Calu3 (cell line): ENCODE measurements around the gene PRKCA. TPM values are rescaled to one million over a fixed set of nuclear protein-coding genes. Genes with fewer than 3 reads are reported as not detected.

Source experiments
- BruUV-seq: library from RNA; stranded (reverse); fragments of 400-500 nt; replicated peaks from 2 replicates; lab custom pipeline; 2021; lab: Mats Ljungman, UMichigan
- CTCF ChIA-PET: fragments of 300-600 bp; sonication (Branson Sonifier 250); formaldehyde crosslinking; loops from one replicate; lab custom pipeline; 2022; ENCODE audit warnings: antibody characterized with exemption; lab: Charles Lee
- DNase-seq: peaks from one replicate; pipeline ENCODE4 v3.0.0; 2022
- H3K27ac Mint-ChIP-seq: one replicate; pipeline ENCODE4 v1.8.0; 2022; ENCODE audit warnings: mixed read lengths; ENCODE audit not compliant: unreplicated experiment
- H3K27me3 Mint-ChIP-seq: one replicate; pipeline ENCODE4 v1.8.0; 2022; ENCODE audit warnings: mixed read lengths; ENCODE audit not compliant: unreplicated experiment
- H3K36me3 Mint-ChIP-seq: one replicate; pipeline ENCODE4 v1.8.0; 2022; ENCODE audit warnings: mild to moderate bottlenecking, moderate library complexity, mixed read lengths; ENCODE audit not compliant: insufficient read depth, unreplicated experiment
- H3K4me1 Mint-ChIP-seq: one replicate; pipeline ENCODE4 v1.8.0; 2022; ENCODE audit warnings: mild to moderate bottlenecking, low read depth, mixed read lengths; ENCODE audit not compliant: unreplicated experiment
- H3K4me3 Mint-ChIP-seq: one replicate; pipeline ENCODE4 v1.8.0; 2022; ENCODE audit warnings: mild to moderate bottlenecking, low read depth, moderate library complexity, mixed read lengths; ENCODE audit not compliant: unreplicated experiment
- H3K9me3 Mint-ChIP-seq: one replicate; pipeline ENCODE4 v1.8.0; 2022; ENCODE audit warnings: low read depth, mixed read lengths; ENCODE audit not compliant: unreplicated experiment
- CTCF ChIP-seq: fragments of 200-600 bp; IDR thresholded peaks from one replicate; pipeline ENCODE4 v1.8.0; 2022; ENCODE audit warnings: antibody characterized with exemption; ENCODE audit not compliant: unreplicated experiment
- intact Hi-C: fragments of 100-400 bp; cut with micrococcal nuclease; formaldehyde crosslinking; loops from one replicate; pipeline ENCODE4 v1.10.0; 2022; ENCODE audit not compliant: unreplicated experiment
- total RNA-seq: library from RNA; stranded (reverse); gene quantifications from 2 replicates; pipeline ENCODE4 v1.2.3, GENCODE V29; 2022

Gene PRKCA
- total RNA-seq, 1 experiment from 2014 or later, result 126 TPM

- no peak for TF ChIP-seq CTCF
- Mint-ChIP-seq H3K36me3 (peaks cover 9% of the 10 kb centered on the region), H3K27ac (no peak overlapping the region), H3K4me1 (no peaks in the 10 kb centered on the region), H3K4me3 (no peak overlapping the region), H3K27me3 (no peaks in the 10 kb centered on the region), H3K9me3 (no peaks in the 10 kb centered on the region)
- intact Hi-C loops, result no loop called here
- BruUV-seq, result no TSS peak
- DNase-seq, result no peak
- CTCF ChIA-PET, result no interaction called here
Observed at GRCh38 chr17:66746736-66747135, 444.3 kb downstream of the PRKCA start.

GRCh38 chr17:66747578-66748275 is 445.3 kb downstream of the PRKCA start:
- H3K4me3 Mint-ChIP-seq, result no peak overlapping the region
- no peaks in the 10 kb centered on the region for H3K4me1 Mint-ChIP-seq
- no peak for DNase-seq
- TF ChIP-seq CTCF, result no peak
- no peaks in the 10 kb centered on the region for H3K27me3 Mint-ChIP-seq
- no peaks in the 10 kb centered on the region for H3K9me3 Mint-ChIP-seq
- intact Hi-C loops, result no loop called here
- CTCF ChIA-PET, result no interaction called here
- peaks cover 9% of the 10 kb centered on the region for H3K36me3 Mint-ChIP-seq
- no peak overlapping the region for H3K27ac Mint-ChIP-seq
- no TSS peak for BruUV-seq

GRCh38 chr17:66748578-66748977 is 446.2 kb downstream of the PRKCA start:
- no peak for TF ChIP-seq CTCF
- Mint-ChIP-seq H3K9me3 (no peaks in the 10 kb centered on the region), H3K27ac (no peak overlapping the region), H3K36me3 (peaks cover 9% of the 10 kb centered on the region), H3K4me3 (no peak overlapping the region), H3K4me1 (no peaks in the 10 kb centered on the region), H3K27me3 (no peaks in the 10 kb centered on the region)
- intact Hi-C loops, result no loop called here
- CTCF ChIA-PET, result no interaction called here
- DNase-seq, result no peak
- BruUV-seq, result no TSS peak

- peaks cover 9% of the 10 kb centered on the region for H3K36me3 Mint-ChIP-seq
- BruUV-seq, result no TSS peak
- no peaks in the 10 kb centered on the region for H3K4me1 Mint-ChIP-seq
- no peaks in the 10 kb centered on the region for H3K9me3 Mint-ChIP-seq
- peak overlapping the region; percentile 40 for H3K4me3 Mint-ChIP-seq
- H3K27me3 Mint-ChIP-seq, result no peaks in the 10 kb centered on the region
- CTCF ChIA-PET, result no interaction called here
- no peak for TF ChIP-seq CTCF
- no peak for DNase-seq
- no peak overlapping the region for H3K27ac Mint-ChIP-seq
- intact Hi-C loops, result no loop called here
Observed at GRCh38 chr17:66749217-66749832, 446.9 kb downstream of the PRKCA start.
